HG03108 (cell line): ENCODE data around the gene SIPA1.

Experiments used
- ATAC-seq: cut with Tn5 transposase; IDR thresholded peaks from one replicate; pipeline ENCODE4 v1.9.1; 2021; ENCODE audit warnings: moderate library complexity; ENCODE audit not compliant: unreplicated experiment

The SIPA1 gene

GRCh38 chr11:65609229-65609628 is 28.7 kb upstream of the SIPA1 start:
- ATAC-seq = no peak

- ATAC-seq = no peak
Observed at GRCh38 chr11:65609665-65610064, 28.2 kb upstream of the SIPA1 start.

GRCh38 chr11:65610404-65610803 is 27.5 kb upstream of the SIPA1 start:
- ATAC-seq = no peak

GRCh38 chr11:65611028-65611757 is 26.7 kb upstream of the SIPA1 start:
- no peak for ATAC-seq

GRCh38 chr11:65611758-65612603 is 25.9 kb upstream of the SIPA1 start:
- no peak for ATAC-seq

GRCh38 chr11:65612691-65613090 is 25.2 kb upstream of the SIPA1 start:
- no peak for ATAC-seq

GRCh38 chr11:65613091-65613928 is 24.6 kb upstream of the SIPA1 start:
- ATAC-seq = no peak

GRCh38 chr11:65615229-65615949 is 22.5 kb upstream of the SIPA1 start, which contains the start of gene PCNX3:
TSS of gene PCNX3 (plus strand) at chr11:65615776. CDS start at chr11:65616312, 536 bp downstream.
- ATAC-seq = peak; percentile 73

- peak; percentile 0 for ATAC-seq
Observed at GRCh38 chr11:65615950-65616574, 21.8 kb upstream of the SIPA1 start.

- ATAC-seq = no peak
Observed at GRCh38 chr11:65616575-65617001, 21.3 kb upstream of the SIPA1 start.

- no peak for ATAC-seq
Observed at GRCh38 chr11:65617136-65617850, 20.6 kb upstream of the SIPA1 start.

- ATAC-seq = no peak
Observed at GRCh38 chr11:65617990-65618751, 19.7 kb upstream of the SIPA1 start.

- no peak for ATAC-seq
Observed at GRCh38 chr11:65618763-65619162, 19.1 kb upstream of the SIPA1 start.

GRCh38 chr11:65619281-65619928 is 18.5 kb upstream of the SIPA1 start:
- no peak for ATAC-seq

GRCh38 chr11:65620666-65621065 is 17.2 kb upstream of the SIPA1 start:
- ATAC-seq = no peak

- ATAC-seq = no peak
Observed at GRCh38 chr11:65621460-65621859, 16.4 kb upstream of the SIPA1 start.

GRCh38 chr11:65622011-65622410 is 15.9 kb upstream of the SIPA1 start:
- no peak for ATAC-seq

- no peak for ATAC-seq
Observed at GRCh38 chr11:65623177-65623576, 14.7 kb upstream of the SIPA1 start.
